ENCODE measurements around the gene S100PBP. TPM values are rescaled to one million over a fixed set of nuclear protein-coding genes. Genes with fewer than 3 reads are reported as not detected.

The S100PBP gene
- total and polyA plus RNA-seq, 2 of the 4 experiments (the other 2 are of a cell fraction) = 13.9 to 20.3 TPM

- Histone ChIP-seq H2BK120ac (ENCODE audit: low read depth, low read length) (no peak overlapping the region), H3K9me1 (ENCODE audit: insufficient read depth, low read length) (peaks cover 11% of the 10 kb centered on the region; the same call in 1 of the 2 replicates), H4K5ac (ENCODE audit: low read depth, low read length) (no peak overlapping the region), H3K27ac (ENCODE audit: insufficient read depth, low read length) (no peak overlapping the region), H3K23ac (ENCODE audit: low read depth, low read length) (no peak overlapping the region), H3K4me3 (ENCODE audit: insufficient read depth, low read depth, low read length) (no peak overlapping the region), H2AFZ (replicated peaks; ENCODE audit: low read length, poor library complexity) (no peak overlapping the region), H2AK9ac (replicated peaks; ENCODE audit: low read depth, low read length, poor library complexity) (no peak overlapping the region), H4K91ac (ENCODE audit: insufficient read depth, low read depth, low read length) (no peak overlapping the region), H2BK20ac (ENCODE audit: low read depth, low read length) (no peak overlapping the region), H2BK5ac (ENCODE audit: low read depth, low read length, poor library complexity, severe bottlenecking) (no peak overlapping the region), H2BK15ac (ENCODE audit: low read depth, low read length) (no peak overlapping the region), H3K4me2 (ENCODE audit: low read depth, low read length) (no peak overlapping the region), H2AK5ac (ENCODE audit: low read depth, low read length) (no peak overlapping the region), H3K27me3 (ENCODE audit: control insufficient read depth, insufficient read depth, low read length) (no peaks in the 10 kb centered on the region), H3K18ac (ENCODE audit: low read depth, low read length) (no peak overlapping the region), H3K56ac (ENCODE audit: extremely low read depth, insufficient read depth, low read length) (no peak overlapping the region), H3K14ac (replicated peaks; ENCODE audit: low read depth, low read length) (no peak overlapping the region), H3K79me1 (ENCODE audit: low read depth in 1 of 2, low read length in 2 of 2) (no peaks in the 10 kb centered on the region), H4K20me1 (ENCODE audit: insufficient read depth, low read length) (no peaks in the 10 kb centered on the region), H3K4ac (ENCODE audit: low read depth, low read length) (no peak overlapping the region), H4K8ac (ENCODE audit: low read depth in 2 of 2, low read length in 2 of 2) (no peak overlapping the region), H3K9ac (ENCODE audit: low read depth, low read length) (no peak overlapping the region), H3K4me1 (ENCODE audit: control insufficient read depth, insufficient read depth, low read length) (peaks cover 7% of the 10 kb centered on the region), H3K36me3 (ENCODE audit: control insufficient read depth, insufficient read depth, low read length) (peaks cover 19% of the 10 kb centered on the region), H3K9me3 (ENCODE audit: control insufficient read depth, insufficient read depth, low read length) (no peaks in the 10 kb centered on the region)
- ATAC-seq (ENCODE audit: low read depth) = no peak
- ChIA-PET CTCF (no interaction called here), POLR2A (ENCODE audit: unreplicated experiment) (no interaction called here)
- TF ChIP-seq CHD1 (IDR thresholded peaks at IDR 0.05; ENCODE audit: low read depth, low read length) = no peak
- no peak for TF ChIP-seq BHLHE40 (IDR thresholded peaks at IDR 0.05; ENCODE audit: low read depth, low read length)
- no peak for TF ChIP-seq SMC3 (IDR thresholded peaks at IDR 0.05; ENCODE audit: low read depth, low read length)
- TF ChIP-seq RAD21 (IDR thresholded peaks at IDR 0.05; ENCODE audit: low read length) = no peak
- TF ChIP-seq USF2 (IDR thresholded peaks at IDR 0.05; ENCODE audit: low read depth, low read length) = no peak
- no peak for TF ChIP-seq CTCF (conservative IDR thresholded peaks at IDR 0.05; ENCODE audit: low read depth, low read length)
- no peak for TF ChIP-seq NFE2L2 (IDR thresholded peaks at IDR 0.05; ENCODE audit: low read depth, low read length)
- no peak for TF ChIP-seq RFX5 (IDR thresholded peaks at IDR 0.05; ENCODE audit: low read depth, low read length)
- TF ChIP-seq RCOR1 (IDR thresholded peaks at IDR 0.05; ENCODE audit: insufficient replicate concordance, low read length) = no peak
- TF ChIP-seq MAZ (IDR thresholded peaks at IDR 0.05; ENCODE audit: borderline replicate concordance, low read depth, low read length) = no peak
- TF ChIP-seq MXI1 (IDR thresholded peaks at IDR 0.05; ENCODE audit: borderline replicate concordance, low read depth, low read length) = no peak
- no peak for TF ChIP-seq MAFK (IDR thresholded peaks at IDR 0.05; ENCODE audit: low read depth, low read length)
- TF ChIP-seq POLR2A (IDR thresholded peaks at IDR 0.05; ENCODE audit: low read depth, low read length) = no peak
- no peak for TF ChIP-seq ELK1 (IDR thresholded peaks at IDR 0.05; ENCODE audit: borderline replicate concordance, low read depth, low read length)
- no peak for TF ChIP-seq CEBPB (IDR thresholded peaks at IDR 0.05; ENCODE audit: low read depth, low read length)
- no peak for TF ChIP-seq FOS (IDR thresholded peaks at IDR 0.05; ENCODE audit: low read depth, low read length)
- intact Hi-C loops (cut with micrococcal nuclease) = no loop called here
- WGBS, 2 experiments (ENCODE audit: extremely low coverage in 2 of 2, insufficient read length in 1 of 2) = no CpG with 5 or more reads among the region's 1 CpG
- no TSS peak for BruUV-seq (replicated peaks)
- no peak for DNase-seq
- dilution Hi-C loops (cut with HindIII; ENCODE audit: low sequenced_read_pairs, unreplicated experiment) = no loop called here
- in situ Hi-C loops (cut with MboI; ENCODE audit: low sequenced_read_pairs) = no loop called here
These were observed 46.4 kb downstream of the S100PBP start for GRCh38 chr1:32863881-32864245.
